Stimulated activated CD4-positive, alpha-beta T cell treated with anti-CD3 and anti-CD28 coated beads, TNF-alpha, amount 100 ng/mL, for 1 hour (primary cell): ENCODE results near the gene FSD1L.
"Not testable (repeated sequence)": the region's sequence is repeated elsewhere in the genome, so short reads cannot be mapped to it uniquely, and the experiment has no call there.

Source experiments
- DNase-seq, 3 donors: peaks; one replicate each; pipeline ENCODE4 v3.0.0-alpha.2; 2020; ENCODE audit warnings: low read depth in 3 of 3, low spot score in 1 of 3

The FSD1L gene

GRCh38 chr9:105484226-105484625, 36.4 kb downstream of the FSD1L start:
- DNase-seq: no peak

GRCh38 chr9:105485131-105485530, 37.3 kb downstream of the FSD1L start:
- DNase-seq: no peak

- no peak for DNase-seq
Measured at GRCh38 chr9:105496826-105497225, 49.0 kb downstream of the FSD1L start.

- DNase-seq: no peak
Measured at GRCh38 chr9:105497704-105498103, 49.9 kb downstream of the FSD1L start.

DNA sequence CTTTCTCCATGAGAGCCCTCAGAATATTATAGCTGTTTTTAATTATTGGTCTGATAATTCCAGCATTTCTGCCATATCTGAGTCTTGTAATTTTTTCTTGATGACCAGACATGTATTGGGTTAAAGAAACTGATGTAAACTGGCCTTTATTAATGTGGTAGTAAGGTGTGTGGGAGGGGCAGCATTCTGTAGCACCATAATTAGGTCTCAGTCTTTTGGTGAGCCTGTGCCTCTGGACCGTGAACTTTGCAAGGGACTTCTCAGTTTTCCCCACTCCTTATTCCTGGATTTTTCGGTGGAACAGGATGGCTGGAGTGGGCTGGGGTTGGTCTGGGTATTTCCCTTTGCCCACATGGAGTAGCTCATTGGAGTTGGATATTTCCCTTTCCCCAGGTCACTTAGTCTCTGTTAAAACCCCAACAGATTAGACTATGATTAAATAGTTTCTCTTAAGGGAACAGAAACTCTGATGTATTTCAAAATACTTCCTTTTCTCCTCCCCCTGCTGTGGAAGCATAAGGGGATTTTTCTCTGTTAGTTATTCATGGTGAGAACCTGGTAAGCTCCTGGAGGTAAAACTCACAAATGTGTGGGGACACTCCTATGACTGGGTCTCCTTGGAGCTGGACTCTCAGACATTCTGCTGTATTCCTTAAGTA, 52.4 kb downstream of the FSD1L start:
- no peak for DNase-seq

- DNase-seq: no peak
Measured at GRCh38 chr9:105501414-105501813, 53.6 kb downstream of the FSD1L start.

GRCh38 chr9:105502276-105502675, 54.4 kb downstream of the FSD1L start:
- no peak for DNase-seq

DNA sequence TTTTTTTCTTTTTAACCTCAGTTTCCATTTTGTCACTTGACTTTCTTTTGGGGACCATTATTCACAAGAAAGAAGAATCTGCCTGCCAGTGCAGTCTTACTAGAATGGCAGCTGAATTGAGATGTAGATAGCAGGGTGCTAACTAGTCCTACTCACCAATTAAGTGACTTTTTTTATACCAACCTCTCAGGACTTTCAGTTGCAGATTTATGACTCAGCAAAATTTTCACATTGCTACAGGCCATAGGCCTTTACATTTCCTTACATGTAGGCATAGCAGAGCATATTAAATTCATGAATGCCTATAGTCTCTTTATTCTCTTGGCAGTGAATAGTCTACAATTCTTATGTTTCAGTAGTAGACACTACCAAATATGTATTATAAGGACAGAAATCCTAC, 56.0 kb downstream of the FSD1L start:
- DNase-seq: no peak

GRCh38 chr9:105507096-105507790, 59.4 kb downstream of the FSD1L start:
- DNase-seq: no peak

GRCh38 chr9:105508530-105508929, 60.7 kb downstream of the FSD1L start:
- DNase-seq: no peak

DNA sequence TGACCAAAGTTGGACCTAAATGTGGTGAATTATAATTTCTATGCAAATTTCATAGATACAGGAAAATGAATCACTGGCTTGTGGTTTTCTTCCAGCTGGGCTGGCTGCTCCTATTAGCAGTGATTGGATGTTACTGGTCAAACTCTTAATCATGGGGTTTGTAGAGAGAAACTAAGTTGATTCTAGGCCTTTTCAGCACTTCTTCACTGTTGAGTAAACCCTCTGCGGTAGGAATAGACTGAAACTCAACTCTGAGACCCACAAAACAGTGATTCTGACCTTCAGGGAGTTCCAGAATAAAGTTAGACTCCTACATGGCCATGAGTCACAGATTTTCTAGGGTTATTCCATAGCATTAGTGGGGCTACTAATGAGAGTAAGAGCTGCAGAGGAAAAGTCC, 62.2 kb downstream of the FSD1L start:
- DNase-seq: no peak

- no peak for DNase-seq
Measured at GRCh38 chr9:105511446-105511845, 63.6 kb downstream of the FSD1L start.

DNA sequence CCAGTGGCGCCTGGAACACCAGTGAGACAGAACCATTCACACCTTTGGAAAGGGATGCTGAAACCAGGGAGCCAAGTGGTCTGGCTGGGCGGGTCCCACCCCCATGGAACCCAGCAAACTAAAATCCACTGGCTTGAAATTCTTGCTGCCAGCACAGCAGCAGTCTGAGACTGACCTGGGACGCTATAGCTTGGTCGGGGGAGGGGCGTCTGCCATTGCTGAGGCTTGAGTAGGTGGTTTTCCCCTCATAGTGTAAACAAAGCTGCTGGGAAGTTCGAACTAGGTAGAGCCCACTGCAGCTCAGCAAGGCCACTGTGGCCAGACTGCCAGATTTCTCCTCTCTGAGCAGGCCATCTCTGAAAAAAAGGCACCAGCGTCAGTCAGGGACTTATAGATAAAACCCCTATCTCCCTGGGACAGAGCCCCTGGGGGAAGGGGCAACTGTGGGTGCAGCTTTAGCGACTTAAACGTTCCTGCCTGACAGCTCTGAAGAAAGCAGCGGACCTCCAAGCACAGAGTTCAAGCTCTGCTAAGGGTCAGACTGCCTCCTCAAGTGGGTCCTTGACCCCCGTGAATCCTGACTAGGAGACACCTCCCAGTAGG, 68.1 kb downstream of the FSD1L start:
- no peak for DNase-seq

DNA sequence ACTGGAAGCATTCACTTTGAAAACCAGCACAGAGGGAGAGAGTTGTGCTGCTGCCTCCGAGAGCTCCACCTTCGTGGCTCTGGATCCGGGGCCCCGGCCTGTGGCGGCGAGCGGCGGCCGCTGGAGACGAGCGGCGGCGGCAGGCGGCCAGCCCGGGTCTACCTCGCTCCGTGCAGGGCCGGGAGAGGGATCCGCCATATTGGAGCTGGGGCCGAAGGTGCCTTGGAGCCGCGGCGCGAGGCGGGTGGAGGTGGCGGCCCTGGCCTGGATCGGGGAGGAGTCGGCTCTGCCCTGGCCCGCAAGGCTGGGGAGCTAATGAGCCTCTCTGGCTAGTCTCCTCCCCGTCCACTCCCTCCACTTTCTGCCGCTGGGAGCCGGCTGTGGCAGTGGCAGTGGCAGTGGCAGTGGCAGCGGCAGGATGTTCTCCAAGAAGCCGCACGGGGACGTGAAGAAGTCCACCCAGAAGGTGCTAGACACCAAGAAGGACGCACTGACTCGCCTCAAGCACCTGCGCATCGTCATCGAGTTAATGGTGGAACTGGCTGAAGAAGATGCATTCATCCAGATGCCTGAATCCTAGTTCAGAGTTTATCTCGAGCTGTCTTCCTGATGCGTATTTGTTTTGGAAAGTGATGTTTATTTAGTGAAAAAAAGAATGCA, 72.0 kb downstream of the FSD1L start:
- DNase-seq: peak in 1 of 3 donors; percentile 6

- not testable (repeated sequence) for DNase-seq
Measured at GRCh38 chr9:105520992-105521391, 73.2 kb downstream of the FSD1L start.

DNA sequence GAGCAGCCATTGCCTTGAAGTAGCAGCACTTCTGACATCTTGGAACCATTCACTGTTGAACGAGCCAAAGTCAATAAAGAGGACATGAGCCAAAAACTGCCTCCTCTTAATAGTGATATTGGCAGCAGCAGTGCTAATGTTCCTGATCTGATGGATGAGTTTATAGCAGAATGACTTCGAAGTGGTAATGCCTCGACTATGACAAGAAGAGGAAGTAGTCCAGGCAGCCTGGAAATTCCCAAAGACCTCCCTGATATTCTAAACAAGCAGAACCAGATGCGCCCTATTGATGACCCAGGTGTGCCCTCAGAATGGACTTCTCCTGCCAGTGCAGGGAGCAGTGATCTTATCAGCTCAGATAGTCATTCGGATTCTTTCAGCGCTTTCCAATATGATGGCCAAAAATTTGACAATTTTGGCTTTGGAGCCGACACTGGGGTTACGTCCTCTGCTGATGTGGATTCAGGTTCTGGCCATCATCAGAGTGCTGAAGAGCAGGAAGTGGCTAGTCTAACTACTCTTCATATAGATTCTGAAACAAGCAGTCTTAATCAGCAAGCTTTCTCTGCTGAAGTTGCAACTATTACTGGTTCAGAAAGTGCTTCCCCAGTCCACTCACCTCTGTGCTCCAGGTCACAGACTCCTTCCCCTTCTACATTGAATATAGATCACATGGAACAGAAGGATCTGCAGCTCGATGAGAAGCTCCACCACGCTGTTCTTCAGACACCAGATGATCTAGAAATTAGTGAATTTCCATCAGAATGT, 75.0 kb downstream of the FSD1L start:
- DNase-seq: not testable (repeated sequence)

DNA sequence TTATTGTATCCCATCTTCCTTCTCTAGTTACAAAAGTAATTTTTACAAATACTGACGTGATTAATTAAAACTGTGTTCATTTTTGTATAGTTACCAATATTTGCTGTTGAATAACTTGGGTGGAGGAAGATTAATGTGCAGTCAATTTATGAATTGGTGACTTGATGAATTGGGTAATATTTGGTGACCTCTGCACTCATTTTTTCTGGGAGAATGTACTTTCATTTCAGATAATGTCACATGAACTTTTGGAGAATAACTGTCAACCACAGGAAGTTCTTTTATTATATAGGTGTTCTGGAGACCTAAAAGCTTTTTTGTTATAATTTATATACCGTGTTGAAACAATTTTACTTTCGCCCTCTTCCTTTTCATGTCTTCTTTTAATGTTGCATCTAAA, 83.7 kb downstream of the FSD1L start:
- DNase-seq: no peak

- DNase-seq: no peak
Measured at GRCh38 chr9:105535920-105536668, 88.3 kb downstream of the FSD1L start.

- DNase-seq: no peak
Measured at GRCh38 chr9:105539452-105539851, 91.6 kb downstream of the FSD1L start.

- DNase-seq: no peak
Measured at GRCh38 chr9:105541838-105542237, 94.0 kb downstream of the FSD1L start.

DNA sequence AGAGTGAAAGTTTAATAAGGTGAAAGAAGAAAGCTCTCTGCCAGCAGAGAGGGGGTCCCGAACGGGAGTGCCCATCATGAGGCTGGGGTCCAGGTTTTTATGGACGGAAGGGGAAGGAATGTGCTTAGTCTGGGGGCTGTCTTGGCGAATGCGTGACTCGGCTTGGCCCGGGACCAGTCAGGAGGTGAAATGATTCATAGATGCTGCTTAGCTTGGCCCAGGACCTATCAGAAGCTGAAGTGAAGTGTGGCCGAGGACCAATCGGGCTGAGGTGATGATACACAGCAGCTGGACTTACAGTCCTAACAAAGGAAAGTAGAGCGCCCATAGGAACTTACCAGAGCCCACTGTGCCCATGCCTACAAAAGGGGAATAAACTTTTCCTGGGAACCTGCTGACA, 106.2 kb downstream of the FSD1L start:
- no peak for DNase-seq
